H1 (cell line): Measurements from ENCODE around the gene DPYD. TPM values are rescaled to one million over a fixed set of nuclear protein-coding genes. Genes with fewer than 3 reads are reported as not detected.

Source experiments
- HDAC6 ChIP-seq: IDR thresholded peaks from one replicate; pipeline ENCODE4 v1.7.1; 2012; ENCODE audit warnings: low read depth, mild to moderate bottlenecking, inconsistent platforms, low read length, moderate library complexity
- JUND ChIP-seq: IDR thresholded peaks from 2 replicates; pipeline ENCODE4 v1.6.1; 2011; ENCODE audit warnings: mild to moderate bottlenecking, improper control_type of control experiment, low read length
- RFX5 ChIP-seq: IDR thresholded peaks from 2 replicates; pipeline ENCODE4 v1.6.1; 2011; ENCODE audit warnings: low read depth, low read length, improper control_type of control experiment, borderline replicate concordance
- USF2 ChIP-seq: IDR thresholded peaks from 2 replicates; pipeline ENCODE4 v1.6.1; 2011; ENCODE audit warnings: low read length, improper control_type of control experiment
- polyA plus RNA-seq, 7 experiments: library from polyadenylated mRNA; depleted of rRNA in 3 of 7; stranded (reverse) in 5 of 7; unstranded in 2 of 7; fragments of >200 nt in 5 of 7; fragments of 200-250 nt in 2 of 7; gene quantifications; 1 replicate in 5 of 7; 2 replicates in 1 of 7; 4 replicates in 1 of 7; pipeline versions ENCODE4 v1.2.1 to v1.2.3, GENCODE V29; 2011 to 2013; ENCODE audit warnings: missing spikeins in 2 of 7, mixed read lengths in 2 of 7
- total RNA-seq: library from RNA; stranded (reverse); fragmentation: NEBNext Ultra II Directional; extraction: Animal tissue kit (Norgen Biotek cat#: 25700); gene quantifications from 2 replicates; pipeline ENCODE4 v1.2.1, GENCODE V29; 2021

DPYD gene
- total and polyA plus RNA-seq, 2 of the 8 experiments (the other 6 are each of a cell fraction or from before 2014, with no cell fraction given), result 0.29 to 0.73 TPM

GRCh38 chr1:97903626-97904025, 17.2 kb downstream of the DPYD start (continued):
- no peak for TF ChIP-seq HDAC6
- TF ChIP-seq JUND, result no peak
- no peak for TF ChIP-seq RFX5
- no peak for TF ChIP-seq USF2
